NCI-H2227 (cell line): ENCODE data around the gene CACNB2.

Source experiments
- DNase-seq: peaks from one replicate; lab custom pipeline; 2025; ENCODE audit not compliant: unreplicated experiment; lab: John Stamatoyannopoulos, UW

Gene CACNB2

GRCh38 chr10:18381679-18382078 is 241.5 kb downstream of the CACNB2 start:
- no peak for DNase-seq

- DNase-seq, result peak; percentile 24
These were observed 257.7 kb downstream of the CACNB2 start for GRCh38 chr10:18397906-18398305.

- DNase-seq, result no peak
These were observed 258.9 kb downstream of the CACNB2 start for GRCh38 chr10:18399158-18399557.

- peak; percentile 72 for DNase-seq
These were observed 260.1 kb downstream of the CACNB2 start for GRCh38 chr10:18400201-18400905.

DNA sequence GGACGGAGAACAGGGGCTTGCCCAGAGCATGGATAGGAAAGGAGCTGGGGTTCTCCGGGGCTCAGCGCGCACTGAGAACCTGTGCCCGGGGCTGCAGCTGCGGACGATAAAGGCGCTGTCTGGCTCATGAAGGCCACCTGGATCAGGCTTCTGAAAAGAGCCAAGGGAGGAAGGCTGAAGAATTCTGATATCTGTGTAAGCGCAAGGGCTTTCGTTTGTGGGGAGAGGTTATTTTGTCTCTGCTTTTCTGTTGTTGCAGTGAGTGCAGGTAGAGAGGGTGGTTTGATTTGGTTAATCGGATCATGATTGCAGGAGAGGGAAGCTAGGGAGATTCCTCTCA is 260.7 kb downstream of the CACNB2 start:
- peak; percentile 15 for DNase-seq

GRCh38 chr10:18401416-18402195 is 261.4 kb downstream of the CACNB2 start:
- DNase-seq, result no peak

DNA sequence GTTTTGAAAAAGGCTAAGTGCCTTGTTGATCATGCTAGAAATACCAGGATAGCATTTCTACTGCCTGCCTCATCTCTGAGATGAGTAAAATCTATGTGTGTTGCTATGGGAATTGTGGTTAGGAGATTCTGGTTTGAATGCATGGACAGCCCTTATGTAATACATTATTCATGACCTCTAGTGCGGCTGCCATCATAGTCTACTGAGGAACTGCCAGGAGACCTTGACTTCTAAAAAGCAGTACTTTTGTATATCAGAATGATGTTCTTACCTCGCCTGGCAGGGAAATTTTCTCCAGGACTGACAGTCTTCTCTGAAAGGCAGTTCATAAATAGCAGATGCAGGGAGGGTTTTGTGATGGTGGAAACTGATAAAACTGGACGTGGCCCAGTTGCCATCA is 262.6 kb downstream of the CACNB2 start:
- DNase-seq, result peak; percentile 10

DNA sequence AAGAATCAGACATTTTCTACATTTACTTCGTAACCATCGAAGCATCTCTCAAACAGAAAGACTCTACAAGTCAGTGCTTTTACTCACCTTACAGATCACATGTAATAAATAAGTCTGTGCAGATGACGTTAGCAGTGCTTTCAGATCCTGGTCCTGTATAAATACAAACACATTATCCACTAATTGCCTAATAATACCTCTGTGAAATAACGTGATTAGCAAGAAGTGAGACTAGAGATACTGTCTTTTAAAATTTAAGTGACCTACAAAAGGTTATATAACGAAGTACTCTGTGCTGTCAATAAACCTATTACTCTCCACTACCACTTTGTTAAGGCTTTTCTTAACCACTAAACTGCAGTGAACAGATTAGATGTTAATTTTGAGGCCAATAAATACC is 264.3 kb downstream of the CACNB2 start:
- peak; percentile 2 for DNase-seq

GRCh38 chr10:18406136-18406535 is 265.9 kb downstream of the CACNB2 start:
- DNase-seq, result no peak

- no peak for DNase-seq
These were observed 269.6 kb downstream of the CACNB2 start for GRCh38 chr10:18409599-18410397.

DNA sequence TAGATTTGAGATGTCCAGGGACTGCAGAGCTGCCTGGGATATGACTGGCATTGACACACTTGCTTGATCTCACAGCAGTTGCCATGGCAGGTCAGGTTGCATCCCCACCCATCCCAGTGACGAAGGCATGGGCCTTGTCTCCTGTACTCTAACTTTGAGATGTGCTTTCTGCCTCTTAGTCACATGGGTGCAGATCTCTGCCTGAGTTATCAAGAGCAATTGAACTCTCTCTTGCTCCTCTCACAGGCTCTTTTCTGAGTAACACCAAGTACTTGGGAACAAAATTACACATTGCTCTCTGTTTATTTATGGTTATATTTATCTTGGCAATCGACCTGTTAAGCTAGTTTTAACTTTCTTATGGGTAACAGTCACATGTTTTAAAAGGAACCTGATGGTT is 273.8 kb downstream of the CACNB2 start:
- no peak for DNase-seq

DNA sequence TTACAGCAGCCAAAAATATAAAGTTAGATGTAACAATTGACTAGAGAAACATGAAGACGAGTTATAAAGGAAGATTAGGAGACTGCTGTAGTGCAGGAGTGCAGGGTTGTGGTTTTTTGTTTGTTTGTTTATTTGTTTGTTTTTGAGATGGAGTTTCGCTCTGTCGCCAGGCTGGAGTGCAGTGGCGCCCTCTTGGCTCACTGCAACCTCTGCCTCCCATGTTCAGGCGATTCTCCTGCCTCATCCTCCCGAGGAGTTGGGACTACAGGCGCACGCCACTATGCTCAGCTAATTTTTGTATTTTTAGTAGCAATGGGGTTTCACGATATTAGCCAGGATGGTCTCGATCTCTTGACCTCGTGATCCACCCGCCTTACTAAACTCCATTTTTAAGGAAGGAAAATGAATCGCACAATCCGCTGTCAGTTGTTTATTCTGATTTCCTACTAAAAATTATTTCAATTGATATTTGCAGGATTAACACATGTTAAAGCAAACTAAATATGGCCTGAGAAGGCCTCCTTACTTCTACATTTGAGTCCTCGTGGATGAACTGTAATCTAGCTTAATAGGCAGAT is 277.8 kb downstream of the CACNB2 start:
- DNase-seq, result no peak

DNA sequence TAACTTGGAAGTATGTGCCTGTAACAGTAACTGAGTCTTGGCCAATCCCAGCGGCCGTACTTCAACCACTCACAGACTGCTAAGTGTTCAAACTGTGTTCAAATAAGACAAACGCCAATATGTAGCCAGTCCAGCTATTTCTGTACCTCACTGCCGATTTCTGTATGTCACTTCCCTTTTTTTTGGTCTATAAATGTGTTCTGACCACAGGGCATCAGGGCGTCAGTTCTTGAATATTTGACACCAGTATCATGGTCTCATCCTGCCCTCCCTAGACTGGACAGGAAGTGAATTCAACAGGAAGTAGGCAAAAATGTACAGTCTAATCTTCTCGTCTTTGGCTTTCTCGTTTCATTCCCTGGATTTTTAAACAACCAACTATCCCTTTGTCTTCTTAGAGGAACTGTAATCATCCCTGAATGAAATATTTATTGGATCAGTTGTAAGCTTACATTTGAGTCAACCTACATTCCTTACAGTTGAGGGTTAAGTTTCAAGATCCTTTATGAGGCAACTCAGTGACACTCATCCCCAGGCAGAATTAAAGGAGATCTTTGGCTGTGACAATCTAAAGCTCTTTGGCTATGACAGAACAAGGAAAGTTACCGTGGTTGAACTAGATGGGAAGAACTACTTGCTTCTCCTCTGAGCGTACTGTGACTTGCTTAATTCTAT is 278.5 kb downstream of the CACNB2 start:
- DNase-seq, result no peak

- DNase-seq, result no peak
These were observed 279.7 kb downstream of the CACNB2 start for GRCh38 chr10:18419945-18420344.

DNA sequence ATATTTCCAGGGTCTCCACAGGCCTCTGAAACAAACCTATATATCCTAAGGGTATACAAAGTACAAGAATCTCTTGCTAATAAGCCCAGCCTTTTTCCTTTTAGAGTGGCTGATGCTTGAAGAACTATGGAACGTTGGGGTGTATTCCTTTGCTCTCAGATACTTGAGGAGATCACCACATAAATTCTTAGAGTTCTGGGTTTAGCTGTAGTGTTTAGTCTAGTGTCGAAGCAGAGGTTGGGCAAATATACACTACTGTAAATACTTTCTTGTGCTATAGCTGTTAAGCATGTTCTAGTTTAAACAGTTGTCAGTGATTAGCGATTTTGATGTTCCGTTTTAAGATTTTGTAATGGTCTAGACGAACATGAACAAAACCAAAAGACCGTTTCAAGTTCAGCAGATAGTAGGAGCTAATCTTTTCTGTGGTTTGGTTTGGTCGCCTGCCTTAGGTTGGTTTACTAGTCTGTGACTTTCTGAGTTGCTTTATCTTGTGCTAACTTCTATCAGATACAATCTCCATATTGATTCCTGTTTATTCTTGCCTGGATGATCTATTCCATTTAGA is 281.6 kb downstream of the CACNB2 start:
- no peak for DNase-seq

- DNase-seq, result peak; percentile 5
These were observed 282.9 kb downstream of the CACNB2 start for GRCh38 chr10:18423058-18423637.

GRCh38 chr10:18424200-18424599 is 284.0 kb downstream of the CACNB2 start:
- peak; percentile 74 for DNase-seq

GRCh38 chr10:18429335-18429734 is 289.1 kb downstream of the CACNB2 start:
- no peak for DNase-seq

DNA sequence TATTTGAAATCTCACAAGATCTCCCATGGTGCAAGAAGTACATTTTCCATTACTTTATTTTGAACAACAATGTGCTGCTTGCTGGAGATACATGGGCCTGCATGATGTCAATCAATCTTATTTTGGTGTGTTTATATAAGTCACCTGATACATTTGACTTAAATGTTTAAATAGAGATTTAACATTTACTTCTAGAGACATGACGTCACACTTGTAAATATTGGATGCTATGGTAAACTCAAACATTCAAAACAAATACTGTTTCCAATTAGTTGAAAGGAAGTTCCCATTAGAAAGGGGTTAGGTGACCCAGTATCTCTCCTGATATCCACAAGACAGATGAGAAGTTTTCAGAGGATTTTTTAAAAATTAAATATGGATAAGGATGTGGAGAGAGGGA is 296.7 kb downstream of the CACNB2 start:
- no peak for DNase-seq

DNA sequence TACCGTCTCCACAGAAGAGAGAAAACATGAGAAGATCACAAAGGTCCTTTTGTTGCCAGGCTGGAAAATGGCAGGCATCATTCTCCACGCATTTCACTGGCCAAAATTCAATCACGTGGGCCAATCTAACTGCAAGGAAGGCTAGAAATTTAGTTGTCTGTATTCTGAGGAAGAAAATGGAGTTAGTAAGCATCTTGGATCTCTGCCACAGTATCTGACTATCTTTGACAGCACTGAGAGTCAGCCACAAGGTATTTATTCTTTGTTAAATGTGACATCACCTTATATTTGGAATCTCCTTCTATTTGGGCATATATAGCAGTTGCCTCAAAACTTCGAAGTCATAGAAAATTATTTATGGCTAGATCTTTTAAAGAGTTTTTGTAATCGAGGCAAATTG is 297.3 kb downstream of the CACNB2 start:
- no peak for DNase-seq
